ENCODE data around the gene BCL7B.
A peak's percentile ranks its signal among the peaks of the same experiment; 100 is the strongest.
"Not testable (repeated sequence)": the region's sequence is repeated elsewhere in the genome, so short reads cannot be mapped to it uniquely, and the experiment has no call there.

Gene BCL7B

DNA sequence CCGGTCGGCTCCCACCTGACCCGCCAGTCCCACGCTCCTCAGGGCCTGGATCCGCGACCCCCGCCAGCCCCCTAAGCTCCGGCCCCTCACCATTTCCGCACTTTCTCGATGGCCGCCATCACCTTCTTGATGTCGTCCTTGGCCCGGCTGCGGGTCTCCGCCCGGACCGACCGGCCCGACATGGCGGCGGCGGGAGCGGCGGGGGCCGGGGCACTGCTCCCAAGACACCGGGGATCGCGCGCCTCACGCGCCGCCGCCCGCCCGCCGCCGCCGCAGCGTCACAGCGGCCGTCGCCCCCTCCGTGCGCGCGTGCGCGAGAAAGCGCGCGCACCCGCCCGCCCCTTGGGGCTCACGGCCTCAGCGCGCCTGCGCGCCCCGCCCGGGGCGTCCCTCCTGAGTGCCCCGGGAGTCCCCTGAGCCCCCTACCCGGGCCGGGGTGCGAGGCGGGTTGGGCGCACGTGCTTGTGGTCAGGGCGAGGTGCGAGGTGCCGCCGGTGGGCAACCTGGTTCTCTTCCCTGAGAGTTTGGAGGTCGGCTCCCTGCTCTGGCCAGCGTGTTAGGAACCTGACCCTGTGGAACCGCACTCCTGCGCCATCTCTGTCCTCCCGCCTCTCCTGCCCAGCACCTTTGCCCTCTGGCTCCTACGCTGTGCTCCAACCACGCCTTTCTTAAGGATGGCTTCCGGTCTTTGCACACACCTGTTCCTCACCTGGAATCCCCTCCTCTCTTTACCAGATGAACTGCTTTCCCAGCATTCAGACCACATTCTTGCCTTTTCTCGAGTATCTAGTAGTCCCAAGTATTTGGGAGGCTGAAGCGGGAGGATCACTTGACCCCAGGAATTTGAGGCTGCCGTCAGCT, at the start of gene BCL7B:
Gene BCL7B (minus strand): TSS at position 294 of the 861 bp plus-strand sequence. CDS start 112 bp downstream, at position 182.
- peak; percentile 81 for DNase-seq

GRCh38 chr7:73605601-73606220, 48.2 kb upstream of the BCL7B start:
- DNase-seq, result no peak

- DNase-seq, result no peak
These were observed 45.5 kb upstream of the BCL7B start for GRCh38 chr7:73602721-73603651.

DNA sequence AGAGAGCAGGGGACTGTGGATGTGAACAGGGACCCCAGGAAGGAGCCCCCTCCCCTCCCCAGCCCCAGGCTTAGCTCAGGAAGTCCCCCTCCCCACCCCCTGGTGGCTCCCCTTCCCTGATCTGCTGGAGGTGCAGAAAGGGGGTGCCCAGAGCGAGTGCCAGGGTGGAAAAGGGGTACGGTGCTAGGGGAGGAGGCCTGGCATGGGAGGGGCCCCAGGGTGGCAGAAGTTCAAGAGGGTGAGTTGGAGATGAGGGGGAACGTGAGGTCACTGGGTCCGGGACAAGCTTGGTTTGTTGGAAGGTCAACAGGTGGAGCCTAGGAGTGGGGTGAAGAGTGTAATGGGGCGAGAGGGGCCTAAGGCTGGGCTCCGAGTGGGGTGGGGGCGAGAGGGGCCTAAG, 42.4 kb upstream of the BCL7B start:
- no peak for DNase-seq

DNA sequence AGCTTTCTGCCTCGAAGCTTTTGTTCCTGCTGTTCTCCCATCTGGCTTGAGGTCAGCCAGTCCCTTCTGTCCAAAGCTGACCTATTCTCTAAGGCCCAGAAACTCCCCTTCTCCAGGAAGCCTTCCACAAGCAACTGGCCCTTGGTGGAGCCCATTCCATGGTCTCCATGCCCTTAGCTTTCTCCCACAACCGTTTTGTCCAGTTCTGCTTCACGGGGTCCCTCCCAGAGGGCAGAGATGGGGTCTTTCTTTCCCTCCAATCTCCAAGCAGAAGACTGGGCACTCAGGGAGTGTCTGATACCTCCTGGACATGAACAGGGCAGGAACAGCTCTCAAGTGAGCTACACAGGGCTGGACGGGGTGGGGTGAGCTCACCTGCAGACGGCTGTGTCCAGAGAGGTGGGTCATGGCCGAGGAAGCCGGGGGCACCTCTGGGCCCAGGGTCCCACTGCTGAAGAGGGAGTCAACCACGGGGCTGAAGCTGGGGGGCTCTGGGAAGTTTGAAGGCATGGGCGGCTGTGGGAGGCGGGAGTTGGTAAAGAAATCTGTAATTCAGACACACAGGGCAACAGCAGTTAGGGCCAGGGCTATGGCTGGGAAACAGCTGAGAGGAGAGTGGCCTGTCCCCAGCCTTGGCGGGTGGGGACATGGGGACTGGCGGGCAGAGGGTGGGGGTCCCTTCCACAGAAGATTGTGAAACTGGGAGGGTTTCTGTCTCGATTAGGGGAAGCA, 41.8 kb upstream of the BCL7B start:
- DNase-seq, result no peak

DNA sequence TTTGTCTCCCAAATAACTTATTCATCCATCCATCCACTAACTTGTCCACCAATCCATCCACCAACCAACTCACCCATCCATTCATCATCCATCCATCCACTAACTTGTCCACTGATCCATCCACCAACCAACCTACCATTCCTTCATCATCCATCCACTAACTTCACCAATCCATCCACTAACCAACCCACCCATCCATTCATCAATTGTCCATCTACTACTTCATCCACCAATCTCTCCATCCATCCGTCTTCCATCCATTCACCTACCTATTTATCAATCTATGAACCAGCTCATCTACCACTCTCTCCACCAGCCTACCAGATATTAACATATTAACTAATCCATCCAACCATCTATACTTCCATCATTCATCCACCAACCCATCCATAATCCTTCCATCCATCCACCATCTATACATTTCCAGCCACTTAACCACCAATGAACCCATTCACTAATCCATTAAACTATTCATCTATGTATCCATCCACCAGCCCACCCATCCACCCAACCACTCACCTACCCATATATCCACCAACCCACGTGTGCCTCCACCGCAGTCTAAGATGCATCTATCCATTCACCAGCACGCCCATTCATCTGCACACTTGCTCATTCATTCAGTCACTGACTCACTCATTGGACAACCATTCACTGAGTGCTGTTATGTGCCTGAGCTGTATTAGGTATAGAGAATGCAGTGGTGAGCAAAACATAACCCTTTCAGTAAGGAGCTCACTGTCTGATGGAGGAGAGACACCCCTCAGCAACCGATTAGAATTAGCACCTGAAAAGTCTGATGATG, 40.7 kb upstream of the BCL7B start:
- no peak for DNase-seq

GRCh38 chr7:73596191-73597065, 38.9 kb upstream of the BCL7B start:
- no peak for DNase-seq

DNA sequence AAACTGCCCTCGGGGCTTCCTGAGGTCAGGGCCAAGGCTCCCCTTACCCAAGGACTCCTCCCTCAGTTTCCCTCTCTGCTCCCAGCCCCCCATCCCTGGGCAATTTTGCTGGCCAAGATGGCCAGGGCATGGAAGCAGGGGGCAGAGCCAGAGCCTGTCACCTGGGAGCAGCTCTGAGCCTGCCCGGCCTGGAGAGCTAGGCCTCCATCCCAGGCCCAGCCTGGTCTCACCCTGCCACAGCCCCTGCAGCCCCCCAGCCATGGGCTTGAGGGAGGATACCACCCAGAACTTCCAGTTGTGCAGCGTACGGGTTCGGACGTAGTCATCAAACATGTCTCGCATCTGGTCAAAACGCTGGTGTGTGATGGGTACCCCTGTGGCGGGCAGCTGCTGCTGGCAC, 37.9 kb upstream of the BCL7B start:
- DNase-seq, result no peak

GRCh38 chr7:73593207-73594045, 35.9 kb upstream of the BCL7B start:
- DNase-seq, result no peak

DNA sequence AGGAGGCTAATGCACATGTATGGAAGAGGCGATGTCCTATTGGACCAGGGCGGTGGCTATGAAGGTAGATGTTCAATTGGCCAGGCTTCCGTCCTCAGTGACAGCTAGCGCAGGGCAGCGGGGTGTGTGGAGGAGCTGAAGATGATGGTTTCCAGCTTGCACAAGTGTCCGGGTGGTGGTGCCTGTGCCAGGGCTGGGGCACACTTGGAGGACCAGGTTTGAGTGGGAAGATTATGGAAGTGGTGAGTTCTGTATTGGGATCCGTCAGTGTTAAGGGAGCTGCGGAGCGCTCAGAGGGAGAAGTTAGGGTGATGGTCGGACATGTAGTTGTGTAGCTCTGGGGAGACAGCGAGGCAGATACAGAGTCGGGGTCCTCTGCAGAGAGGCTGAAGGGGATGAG, 29.4 kb upstream of the BCL7B start:
- DNase-seq, result no peak

DNA sequence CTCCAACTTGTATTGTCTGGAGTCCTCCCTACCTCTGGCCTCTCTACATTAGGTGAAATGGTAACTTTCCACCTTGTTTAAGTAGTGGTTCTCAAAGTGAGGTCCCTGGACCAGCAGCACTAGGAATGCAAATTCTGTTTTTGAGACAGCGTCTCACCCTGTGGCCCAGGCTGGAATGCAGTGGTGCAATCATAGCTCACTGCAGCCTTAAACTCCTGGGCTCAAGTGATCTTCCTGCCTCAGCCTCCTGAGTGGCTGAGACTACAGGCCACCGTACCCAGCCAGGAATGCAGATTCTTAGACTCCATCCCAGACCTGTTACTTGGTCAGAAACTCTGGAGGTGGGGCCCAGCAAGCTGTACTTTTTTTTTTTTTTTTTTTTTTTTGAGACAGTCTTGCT, 27.7 kb upstream of the BCL7B start:
- no peak for DNase-seq

DNA sequence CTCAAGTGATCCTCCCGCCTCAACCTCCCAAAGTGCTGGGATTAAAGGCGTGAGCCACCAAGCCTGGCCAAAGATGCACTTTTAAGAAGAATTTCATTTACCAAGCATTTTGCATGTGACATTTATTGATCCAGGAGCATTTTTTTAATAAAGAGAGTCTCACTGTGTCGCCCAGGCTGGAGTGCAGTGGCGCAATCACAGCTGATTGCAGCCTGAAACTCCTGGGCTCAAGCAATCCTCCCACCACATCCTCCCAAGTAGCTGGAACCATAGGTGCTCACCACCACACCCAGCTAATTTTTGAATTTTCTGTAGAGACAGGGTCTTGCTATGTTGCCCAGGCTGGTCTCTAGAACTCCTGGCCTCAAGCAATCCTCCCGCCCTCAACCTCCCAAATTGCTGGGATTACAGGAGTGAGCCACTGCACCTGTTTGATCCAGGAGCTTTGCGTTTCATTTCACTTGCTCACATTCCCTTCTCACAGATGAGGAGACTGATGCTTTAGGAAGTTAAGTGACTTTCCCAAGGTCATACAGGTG, 25.2 kb upstream of the BCL7B start:
- DNase-seq, result no peak

- not testable (repeated sequence) for DNase-seq
These were observed 23.5 kb upstream of the BCL7B start for GRCh38 chr7:73581006-73581405.

GRCh38 chr7:73578342-73579128, 21.0 kb upstream of the BCL7B start, which contains the start of gene TBL2:
TSS of gene TBL2 (minus strand) at chr7:73578579. CDS start at chr7:73578549, 30 bp downstream.
- peak; percentile 99 for DNase-seq

DNA sequence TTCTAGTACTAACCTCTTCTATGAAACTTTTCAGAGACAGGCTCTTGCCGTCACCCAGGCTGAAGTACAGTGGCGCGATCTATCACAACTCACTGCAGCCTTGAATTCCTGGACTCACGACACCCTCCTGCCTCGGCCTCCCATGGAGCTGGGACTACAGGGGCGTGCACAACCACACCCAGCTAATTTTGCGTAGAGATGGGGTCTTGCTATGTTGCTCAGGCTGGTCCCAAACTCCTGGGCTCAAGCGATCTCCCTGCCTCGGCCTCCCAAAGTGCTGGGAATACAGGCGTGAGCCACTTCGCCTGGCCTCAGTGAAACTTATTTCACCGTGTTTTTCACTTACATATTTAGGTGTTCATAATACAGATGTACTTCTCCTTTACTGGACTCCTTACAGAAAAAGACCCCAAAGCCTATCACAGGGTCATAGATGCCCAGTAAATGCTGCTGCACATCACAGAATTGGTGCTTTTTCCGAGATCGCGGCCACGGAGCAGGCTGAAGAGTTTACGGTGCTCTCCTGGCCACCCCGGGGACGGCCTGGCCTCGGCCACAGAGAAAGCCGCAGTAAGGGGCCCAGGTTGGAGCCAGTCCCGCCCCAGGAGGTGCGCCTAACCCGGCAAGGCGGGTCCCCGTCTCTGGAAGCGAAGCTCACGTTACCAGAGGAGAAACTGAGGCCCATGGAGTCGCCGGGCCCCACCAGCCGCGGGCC, 20.3 kb upstream of the BCL7B start:
- DNase-seq, result no peak

GRCh38 chr7:73573791-73574190, 16.3 kb upstream of the BCL7B start:
- DNase-seq, result no peak

DNA sequence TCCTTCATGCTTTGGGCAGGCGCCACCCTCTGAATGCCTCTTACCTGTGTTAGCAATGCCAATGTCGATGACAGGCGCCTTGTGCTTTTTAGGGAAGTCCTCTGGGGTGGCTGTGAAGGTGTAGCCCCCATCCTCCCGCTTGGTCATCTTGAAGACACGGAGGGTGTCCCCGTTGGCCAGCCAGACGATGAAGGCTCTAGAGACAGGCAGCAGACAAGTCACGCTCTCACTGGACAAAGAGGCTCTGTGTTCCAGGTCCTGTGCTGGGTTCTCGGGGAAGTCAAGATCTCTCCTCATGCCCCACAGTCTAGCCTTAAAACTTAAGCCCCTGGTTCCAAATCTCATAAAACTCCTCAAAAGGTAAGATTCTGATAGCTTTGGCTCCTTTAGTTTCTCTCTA, 15.8 kb upstream of the BCL7B start:
- no peak for DNase-seq

GRCh38 chr7:73572767-73573186, 15.3 kb upstream of the BCL7B start:
- no peak for DNase-seq
